HCT116 (cell line): ENCODE data around the gene C14orf180. TPM values are rescaled to one million over a fixed set of nuclear protein-coding genes. Genes with fewer than 3 reads are reported as not detected.

Source experiments
- ATAC-seq: fragments of 200-7000 bp; cut with Tn5 transposase; 2 replicates; pipeline ENCODE4 v1.9.1; 2020; ENCODE audit warnings: mild to moderate bottlenecking, moderate library complexity
- BruUV-seq: library from RNA; stranded (reverse); fragments of 400-500 nt; replicated peaks from 2 replicates; lab custom pipeline; 2021; lab: Mats Ljungman, UMichigan
- CTCF ChIA-PET: fragments of 300-600 bp; sonication (Branson Sonifier 250); formaldehyde crosslinking; loops from one replicate; lab custom pipeline; 2021; ENCODE audit warnings: antibody characterized with exemption; lab: Charles Lee
- POLR2A ChIA-PET: fragments of 300-600, 350-600 bp; sonication (Branson Sonifier 250); formaldehyde crosslinking; loops from one replicate; lab custom pipeline; 2021; ENCODE audit warnings: antibody characterized with exemption; lab: Charles Lee
- RAD21 ChIA-PET, 2 experiments: fragments of 300-600 bp; sonication (Branson Sonifier 250); formaldehyde crosslinking; loops; one replicate each; lab custom pipeline; 2023; ENCODE audit warnings: low total read pairs in 2 of 2; ENCODE audit not compliant: uncharacterized antibody in 2 of 2, unreplicated experiment in 2 of 2, low non-redundant PET in 1 of 2; lab: Charles Lee
- DNase-seq: peaks from one replicate; pipeline ENCODE4 v3.0.0-alpha.2; 2010; ENCODE audit warnings: low read depth, low spot score
- H2AFZ ChIP-seq: fragments of 200-600 bp; shearing (Covaris generic), sonication (generic); 2 replicates; pipeline ENCODE4 v1.6.1; 2017; ENCODE audit warnings: low read depth, mixed run types, mixed read lengths, antibody characterized with exemption, low read length; ENCODE audit not compliant: poor library complexity, severe bottlenecking
- H3K27ac ChIP-seq: 2 replicates; pipeline ENCODE4 v1.5.1; 2012; ENCODE audit warnings: low read depth, low read length
- H3K27me3 ChIP-seq: fragments of 200-600 bp; sonication (generic); 2 replicates; pipeline ENCODE4 v1.6.1; 2016; ENCODE audit warnings: mixed run types, low read length, mixed read lengths; ENCODE audit not compliant: insufficient read depth
- H3K36me3 ChIP-seq, 2 experiments: fragments of 200-500 bp in 1 of 2; fragments of 200-600 bp in 1 of 2; sonication (Bioruptor generic) in 1 of 2; sonication (generic) in 1 of 2; 2 replicates each; pipeline versions ENCODE4 v1.5.1 to v1.6.1; 2014 to 2016; ENCODE audit warnings: low read length in 2 of 2, inconsistent platforms in 1 of 2, mixed read lengths in 1 of 2, mixed run types in 1 of 2; ENCODE audit not compliant: insufficient read depth in 2 of 2, control insufficient read depth in 1 of 2
- H3K4me1 ChIP-seq, 2 experiments: fragments of 200-600 bp in 1 of 2; sonication (generic) in 1 of 2; 2 replicates each; pipeline versions ENCODE4 v1.5.1 to v1.6.1; 2012 to 2017; ENCODE audit warnings: low read length in 2 of 2, inconsistent platforms in 1 of 2, mild to moderate bottlenecking in 1 of 2, mixed read lengths in 1 of 2, mixed run types in 1 of 2, moderate library complexity in 1 of 2; ENCODE audit not compliant: insufficient read depth in 2 of 2, control insufficient read depth in 1 of 2
- H3K4me2 ChIP-seq: fragments of 200-600 bp; sonication (generic); 2 replicates; pipeline ENCODE4 v1.6.1; 2017; ENCODE audit warnings: mixed run types, low read length, mixed read lengths
- H3K4me3 ChIP-seq, 2 experiments: fragments of 200-600 bp in 1 of 2; sonication (generic) in 1 of 2; replicated peaks in 1 of 2; 2 replicates each; pipeline ENCODE4 v1.5.1; 2011 to 2016; ENCODE audit warnings: low read length in 2 of 2, control low read depth in 1 of 2, low read depth in 1 of 2, mild to moderate bottlenecking in 1 of 2, mixed read lengths in 1 of 2, mixed run types in 1 of 2
- H3K79me2 ChIP-seq: fragments of 200-600 bp; sonication (generic); 2 replicates; pipeline ENCODE4 v1.6.1; 2017; ENCODE audit warnings: mild to moderate bottlenecking, mixed run types, low read length, moderate library complexity, mixed read lengths; ENCODE audit not compliant: insufficient read depth
- H3K9ac ChIP-seq: fragments of 200-600 bp; sonication (generic); 2 replicates; pipeline ENCODE4 v1.6.1; 2016; ENCODE audit warnings: low read length, mixed read lengths
- H3K9me2 ChIP-seq: fragments of 200-600 bp; sonication (generic), shearing (Covaris generic); 2 replicates; pipeline ENCODE4 v1.6.1; 2017; ENCODE audit warnings: mixed run types, mild to moderate bottlenecking, moderate library complexity; ENCODE audit not compliant: insufficient read depth
- H3K9me3 ChIP-seq, 2 experiments: fragments of 200-500 bp in 1 of 2; fragments of 200-600 bp in 1 of 2; sonication (Bioruptor generic) in 1 of 2; sonication (generic) in 1 of 2; 2 replicates each; pipeline ENCODE4 v1.6.1; 2014 to 2017; ENCODE audit warnings: low read length in 2 of 2, mixed read lengths in 2 of 2, inconsistent platforms in 1 of 2, low read depth in 1 of 2, mild to moderate bottlenecking in 1 of 2, mixed run types in 1 of 2, moderate library complexity in 1 of 2; ENCODE audit not compliant: control insufficient read depth in 1 of 2, insufficient read depth in 1 of 2
- H4K20me1 ChIP-seq: fragments of 200-600 bp; sonication (generic), shearing (Covaris generic); 2 replicates; pipeline ENCODE4 v1.6.1; 2017; ENCODE audit warnings: mixed run types, mild to moderate bottlenecking, moderate library complexity; ENCODE audit not compliant: insufficient read depth
- CBX3 ChIP-seq: IDR thresholded peaks from 2 replicates; pipeline ENCODE4 v1.6.1; 2012; ENCODE audit warnings: low read depth
- ELF1 ChIP-seq: IDR thresholded peaks from 2 replicates; pipeline ENCODE4 v1.6.1; 2012; ENCODE audit warnings: low read depth, borderline replicate concordance
- EZH2 ChIP-seq: fragments of 200-600 bp; sonication (generic); IDR thresholded peaks from 2 replicates; pipeline ENCODE4 v1.6.1; 2017; ENCODE audit warnings: antibody characterized with exemption, mixed run types
- EZH2phosphoT487 ChIP-seq: fragments of 200-600 bp; IDR thresholded peaks from 2 replicates; pipeline ENCODE4 v1.6.1; 2018; ENCODE audit warnings: antibody characterized with exemption, borderline replicate concordance
- FOSL1 ChIP-seq: IDR thresholded peaks from 2 replicates; pipeline ENCODE4 v1.6.1; 2012; ENCODE audit warnings: low read depth
- JUND ChIP-seq: IDR thresholded peaks from 2 replicates; pipeline ENCODE4 v1.6.1; 2012
- POLR2A ChIP-seq: IDR thresholded peaks from 2 replicates; pipeline ENCODE4 v1.7.0; 2011; ENCODE audit warnings: borderline replicate concordance; ENCODE audit not compliant: insufficient read depth, insufficient read length; ENCODE audit errors: extremely low read depth
- POLR2AphosphoS5 ChIP-seq: IDR thresholded peaks from 2 replicates; pipeline ENCODE4 v1.6.1; 2011; ENCODE audit warnings: mild to moderate bottlenecking, low read depth, low read length, moderate library complexity
- RAD21 ChIP-seq: IDR thresholded peaks from 2 replicates; pipeline ENCODE4 v1.6.1; 2012; ENCODE audit warnings: low read depth, mild to moderate bottlenecking
- SIN3A ChIP-seq: IDR thresholded peaks from 2 replicates; pipeline ENCODE4 v1.6.1; 2012; ENCODE audit warnings: low read depth
- SRF ChIP-seq: IDR thresholded peaks from 2 replicates; pipeline ENCODE4 v1.6.1; 2012; ENCODE audit warnings: low read depth
- YY1 ChIP-seq: IDR thresholded peaks from 2 replicates; pipeline ENCODE4 v1.6.1; 2011; ENCODE audit warnings: low read length, low read depth, moderate library complexity, mild to moderate bottlenecking; ENCODE audit not compliant: insufficient replicate concordance; ENCODE audit errors: extremely low read depth
- ZNF274 ChIP-seq: fragments of 200-500 bp; sonication (Bioruptor generic); IDR thresholded peaks from 2 replicates; pipeline ENCODE4 v1.6.1; 2014; ENCODE audit warnings: mild to moderate bottlenecking, low read depth, low read length, inconsistent platforms
- intact Hi-C: fragments of 100-400 bp; cut with micrococcal nuclease; formaldehyde crosslinking; loops from 2 replicates; pipeline ENCODE4 v1.10.0; 2022
- total RNA-seq: library from RNA; stranded (reverse); gene quantifications from one replicate; pipeline ENCODE4 v1.2.1, GENCODE V29; 2021; ENCODE audit not compliant: unreplicated experiment
- TF ChIP-seq, protein P1 (sequence below): IDR thresholded peaks from 2 replicates; pipeline ENCODE4 v1.6.1; 2012
- TF ChIP-seq, protein P2 (sequence below): IDR thresholded peaks from 2 replicates; pipeline ENCODE4 v1.6.1; 2012; ENCODE audit warnings: low read depth

Gene C14orf180
- total RNA-seq, 1 experiment from 2014 or later, result not detected

DNA sequence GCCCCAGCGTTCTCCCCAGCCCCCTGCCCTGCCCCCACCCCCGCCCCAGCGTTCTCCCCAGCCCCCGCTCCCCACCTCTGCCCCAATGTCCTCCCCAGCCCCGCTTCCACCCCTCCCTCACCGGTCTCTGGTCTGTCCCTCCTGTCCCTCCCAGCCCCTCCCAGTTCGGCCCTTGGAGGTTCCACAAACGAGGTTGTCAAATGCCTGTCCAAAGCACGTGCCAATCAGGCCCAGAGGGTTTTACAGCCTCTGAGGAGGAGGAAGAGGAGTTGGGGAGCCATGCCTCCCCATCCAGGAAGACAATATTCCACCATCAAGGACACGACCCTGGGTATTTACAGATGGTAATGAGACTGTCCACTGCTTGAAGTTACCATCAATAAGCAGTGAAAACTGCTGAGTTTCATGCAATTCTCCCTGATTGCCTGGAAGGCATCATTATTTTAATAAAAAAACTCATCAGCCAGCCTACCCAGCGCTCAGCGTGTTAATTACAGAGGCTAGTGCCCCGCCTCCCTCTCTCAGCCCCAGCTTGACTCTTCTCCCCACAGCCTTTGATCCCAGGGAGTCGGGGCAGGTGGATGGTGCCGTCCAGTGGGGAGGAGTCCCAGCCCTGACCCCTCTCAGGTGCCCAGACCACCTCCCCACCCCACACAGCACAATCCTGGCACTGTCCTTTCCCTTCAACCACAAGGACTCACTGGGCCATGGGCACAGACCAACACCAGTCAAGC, 30.6 kb upstream of the C14orf180 start:
- Histone ChIP-seq H4K20me1 (no peaks in the 10 kb centered on the region), H3K9me3 (no peaks in the 10 kb centered on the region), H3K27ac (no peak overlapping the region), H3K9ac (no peak overlapping the region), H2AFZ (no peak overlapping the region), H3K36me3 (no peaks in the 10 kb centered on the region), H3K9me2 (no peaks in the 10 kb centered on the region), H3K27me3 (peaks cover 31% of the 10 kb centered on the region), H3K4me3 (no peak overlapping the region), H3K4me1 (no peaks in the 10 kb centered on the region), H3K4me2 (no peak overlapping the region), H3K79me2 (no peaks in the 10 kb centered on the region)
- no TSS peak for BruUV-seq
- ChIA-PET POLR2A (no interaction called here), CTCF (no interaction called here), RAD21 (no interaction called here)
- no peak for ATAC-seq
- intact Hi-C loops, result no loop called here
- DNase-seq, result no peak
- TF ChIP-seq SIN3A (no peak), POLR2AphosphoS5 (no peak), JUND (no peak), POLR2A (no peak), SRF (no peak)

DNA sequence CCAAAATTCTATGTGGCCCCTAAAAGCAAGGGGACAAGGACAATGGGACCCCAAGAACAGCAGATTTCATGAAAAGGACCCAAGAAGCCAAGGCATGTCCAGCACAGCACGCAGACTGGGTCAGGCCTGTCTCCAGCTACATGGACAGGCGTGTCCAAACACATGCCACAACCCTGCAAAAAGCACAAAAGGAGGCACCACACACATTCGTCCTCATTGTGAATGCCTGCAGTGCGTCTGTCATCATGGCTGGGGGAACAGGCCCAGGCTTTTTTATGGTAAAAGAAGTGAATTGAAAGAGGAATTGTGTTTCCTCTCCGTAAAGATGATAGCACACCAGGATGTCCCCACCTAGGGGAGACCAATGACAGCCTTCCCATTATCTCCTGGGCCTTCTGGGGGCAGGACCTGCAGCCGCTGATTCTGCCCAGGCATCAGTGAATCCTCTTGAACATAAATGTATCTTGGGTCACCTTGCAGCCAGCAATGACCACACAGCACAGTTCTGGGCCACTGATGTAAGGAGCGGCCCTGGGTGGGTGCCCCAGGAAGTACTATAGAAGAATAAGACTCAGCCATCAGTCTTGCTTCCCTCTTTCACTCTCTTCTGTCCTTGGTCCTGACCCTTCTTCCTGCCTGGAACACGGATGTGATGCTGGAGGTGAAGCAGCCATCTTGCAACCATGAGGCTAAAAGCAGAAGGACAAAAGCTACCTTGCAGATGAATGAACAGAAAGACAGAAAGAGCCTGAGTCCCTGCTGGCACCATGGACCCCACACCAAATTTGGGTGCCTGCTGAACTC, 29.8 kb upstream of the C14orf180 start:
- no peak overlapping the region for H3K27ac ChIP-seq
- DNase-seq (no peak), ATAC-seq (no peak)
- H3K79me2 ChIP-seq, result no peaks in the 10 kb centered on the region
- intact Hi-C loops, result no loop called here
- no peaks in the 10 kb centered on the region for H3K9me2 ChIP-seq
- H3K9me3 ChIP-seq, result no peaks in the 10 kb centered on the region
- no peak overlapping the region for H3K9ac ChIP-seq
- H3K4me1 ChIP-seq, result no peaks in the 10 kb centered on the region
- ChIA-PET CTCF (no interaction called here), POLR2A (no interaction called here), RAD21 (no interaction called here)
- H2AFZ ChIP-seq, result no peak overlapping the region
- H3K36me3 ChIP-seq, result no peaks in the 10 kb centered on the region
- no TSS peak for BruUV-seq
- H3K4me3 ChIP-seq, result no peak overlapping the region
- no peaks in the 10 kb centered on the region for H4K20me1 ChIP-seq
- no peak overlapping the region for H3K4me2 ChIP-seq
- peaks cover 23% of the 10 kb centered on the region for H3K27me3 ChIP-seq
- no peak for TF ChIP-seq JUND
- TF ChIP-seq, protein P1, sequence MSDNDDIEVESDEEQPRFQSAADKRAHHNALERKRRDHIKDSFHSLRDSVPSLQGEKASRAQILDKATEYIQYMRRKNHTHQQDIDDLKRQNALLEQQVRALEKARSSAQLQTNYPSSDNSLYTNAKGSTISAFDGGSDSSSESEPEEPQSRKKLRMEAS, result no peak
- no peak for TF ChIP-seq ZNF274
- TF ChIP-seq, protein P2, sequence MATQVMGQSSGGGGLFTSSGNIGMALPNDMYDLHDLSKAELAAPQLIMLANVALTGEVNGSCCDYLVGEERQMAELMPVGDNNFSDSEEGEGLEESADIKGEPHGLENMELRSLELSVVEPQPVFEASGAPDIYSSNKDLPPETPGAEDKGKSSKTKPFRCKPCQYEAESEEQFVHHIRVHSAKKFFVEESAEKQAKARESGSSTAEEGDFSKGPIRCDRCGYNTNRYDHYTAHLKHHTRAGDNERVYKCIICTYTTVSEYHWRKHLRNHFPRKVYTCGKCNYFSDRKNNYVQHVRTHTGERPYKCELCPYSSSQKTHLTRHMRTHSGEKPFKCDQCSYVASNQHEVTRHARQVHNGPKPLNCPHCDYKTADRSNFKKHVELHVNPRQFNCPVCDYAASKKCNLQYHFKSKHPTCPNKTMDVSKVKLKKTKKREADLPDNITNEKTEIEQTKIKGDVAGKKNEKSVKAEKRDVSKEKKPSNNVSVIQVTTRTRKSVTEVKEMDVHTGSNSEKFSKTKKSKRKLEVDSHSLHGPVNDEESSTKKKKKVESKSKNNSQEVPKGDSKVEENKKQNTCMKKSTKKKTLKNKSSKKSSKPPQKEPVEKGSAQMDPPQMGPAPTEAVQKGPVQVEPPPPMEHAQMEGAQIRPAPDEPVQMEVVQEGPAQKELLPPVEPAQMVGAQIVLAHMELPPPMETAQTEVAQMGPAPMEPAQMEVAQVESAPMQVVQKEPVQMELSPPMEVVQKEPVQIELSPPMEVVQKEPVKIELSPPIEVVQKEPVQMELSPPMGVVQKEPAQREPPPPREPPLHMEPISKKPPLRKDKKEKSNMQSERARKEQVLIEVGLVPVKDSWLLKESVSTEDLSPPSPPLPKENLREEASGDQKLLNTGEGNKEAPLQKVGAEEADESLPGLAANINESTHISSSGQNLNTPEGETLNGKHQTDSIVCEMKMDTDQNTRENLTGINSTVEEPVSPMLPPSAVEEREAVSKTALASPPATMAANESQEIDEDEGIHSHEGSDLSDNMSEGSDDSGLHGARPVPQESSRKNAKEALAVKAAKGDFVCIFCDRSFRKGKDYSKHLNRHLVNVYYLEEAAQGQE, result no peak; the same call in none of the 2 replicates
- no peak for TF ChIP-seq YY1
- TF ChIP-seq RAD21, result no peak
- TF ChIP-seq ELF1, result no peak
- TF ChIP-seq EZH2phosphoT487, result no peak
- TF ChIP-seq POLR2AphosphoS5, result no peak
- TF ChIP-seq CBX3, result no peak
- no peak for TF ChIP-seq POLR2A
- TF ChIP-seq FOSL1, result no peak
- no peak for TF ChIP-seq EZH2
